DMS114 treated with DMSO at 0.1 percent for 48 hours (cell line): ENCODE results near the gene GDPD4.

Experiments used
- DNase-seq: peaks from one replicate; lab custom pipeline; 2025; ENCODE audit not compliant: unreplicated experiment; lab: John Stamatoyannopoulos, UW

The GDPD4 gene

GRCh38 chr11:77191823-77192495 lies 109.5 kb downstream of the GDPD4 start:
- DNase-seq: peak; percentile 69

- DNase-seq: no peak
These were observed 110.1 kb downstream of the GDPD4 start for GRCh38 chr11:77191429-77191822.

- DNase-seq: no peak
These were observed 111.0 kb downstream of the GDPD4 start for GRCh38 chr11:77190331-77191075.

- DNase-seq: no peak
These were observed 111.8 kb downstream of the GDPD4 start for GRCh38 chr11:77189588-77190210.

- no peak for DNase-seq
These were observed 112.6 kb downstream of the GDPD4 start for GRCh38 chr11:77188633-77189491.

GRCh38 chr11:77187776-77188632 lies 113.5 kb downstream of the GDPD4 start:
- DNase-seq: peak; percentile 46

GRCh38 chr11:77187111-77187750 lies 114.3 kb downstream of the GDPD4 start:
- no peak for DNase-seq

GRCh38 chr11:77186302-77186701 lies 115.2 kb downstream of the GDPD4 start:
- DNase-seq: no peak

GRCh38 chr11:77184136-77184860 lies 117.2 kb downstream of the GDPD4 start:
- DNase-seq: no peak

- no peak for DNase-seq
These were observed 118.0 kb downstream of the GDPD4 start for GRCh38 chr11:77183431-77183984.

- DNase-seq: no peak
These were observed 118.7 kb downstream of the GDPD4 start for GRCh38 chr11:77182542-77183430.

GRCh38 chr11:77181799-77182541 lies 119.5 kb downstream of the GDPD4 start:
- no peak for DNase-seq

- DNase-seq: no peak
These were observed 120.3 kb downstream of the GDPD4 start for GRCh38 chr11:77181226-77181625.

GRCh38 chr11:77180346-77180745 lies 121.1 kb downstream of the GDPD4 start:
- no peak for DNase-seq

- DNase-seq: no peak
These were observed 121.8 kb downstream of the GDPD4 start for GRCh38 chr11:77179681-77180080.

- no peak for DNase-seq
These were observed 122.4 kb downstream of the GDPD4 start for GRCh38 chr11:77179048-77179447.

- no peak for DNase-seq
These were observed 123.3 kb downstream of the GDPD4 start for GRCh38 chr11:77178150-77178549.
